ENCODE results near the gene CRY1. TPM values are rescaled to one million over a fixed set of nuclear protein-coding genes. Genes with fewer than 3 reads are reported as not detected.

The CRY1 gene
- total and polyA plus RNA-seq, 9 of the 15 experiments (the other 6 are each of a cell fraction or from before 2014, with no cell fraction given) = 8.7 to 33.3 (median 25.2) TPM

- TF ChIP-seq DEAF1 (CRISPR knock-in tag; IDR thresholded peaks at IDR 0.05) (no peak), GTF2F1 (IDR thresholded peaks at IDR 0.05; ENCODE audit: low read depth, low read length) (no peak), POLR2H (tag; IDR thresholded peaks at IDR 0.05; ENCODE audit: low read depth) (no peak), PTBP1 (IDR thresholded peaks at IDR 0.05; ENCODE audit: low read depth, low read length) (no peak), GMEB1 (CRISPR knock-in tag; IDR thresholded peaks at IDR 0.05) (no peak)
Measured at GRCh38 chr12:106953352-106954250, 139.7 kb downstream of the CRY1 start (continued).

GRCh38 chr12:106950591-106950990 lies 142.8 kb downstream of the CRY1 start:
- FAIRE-seq = no peak
- Histone ChIP-seq H3K27me3 (ENCODE audit: control insufficient read depth in 2 of 2, insufficient read depth in 2 of 2, low read length in 2 of 2) (no peaks in the 10 kb centered on the region), H3K9me3 (replicated peaks; ENCODE audit: control insufficient read depth, insufficient read depth, low read depth, low read length) (no peaks in the 10 kb centered on the region; the same call in 1 of the 2 replicates), H3K9me1 (ENCODE audit: control insufficient read depth, insufficient read depth, low read length) (no peaks in the 10 kb centered on the region), H3K4me3 (no peak overlapping the region), H3K27ac (ENCODE audit: extremely low read depth, low read depth, low read length) (no peak overlapping the region), H3K36me3 (ENCODE audit: control insufficient read depth, insufficient read depth, low read length) (no peaks in the 10 kb centered on the region; the same call in 2 of the 3 replicates), H3K9ac (ENCODE audit: insufficient read depth in 1 of 2, low read depth in 2 of 2, low read length in 2 of 2) (no peak overlapping the region), H4K20me1 (replicated peaks; ENCODE audit: control insufficient read depth, insufficient read depth, low read length) (no peaks in the 10 kb centered on the region), H3K4me2 (ENCODE audit: insufficient read depth, low read length) (no peak overlapping the region), H3K4me1 (replicated peaks in 1 of 2; ENCODE audit: control insufficient read depth in 2 of 2, insufficient read depth in 2 of 2, low read length in 2 of 2) (peaks cover 2 to 14% of the 10 kb centered on the region in 2 experiments; a peak in 3 of 5 replicates), H3K79me2 (ENCODE audit: control insufficient read depth, insufficient read depth, low read length) (peaks cover 31% of the 10 kb centered on the region), H2AFZ (ENCODE audit: low read depth, low read length) (no peak overlapping the region)
- DNase-seq (ENCODE audit: extremely low read depth in 1 of 4, low spot score in 3 of 4) = no peak
- intact Hi-C loops (cut with micrococcal nuclease) = no loop called here
- no peak for ATAC-seq
- no TSS peak for BruUV-seq (replicated peaks)
- in situ Hi-C loops (cut with MboI) = no loop called here
- WGBS (ENCODE audit: insufficient coverage, low coverage, missing lambda C conversion rate) = 98% methylated on average over 5 of the region's 5 CpGs
- ChIA-PET CTCF (ENCODE audit: low intra/inter-chr PET ratio) (no interaction called here), POLR2A (no interaction called here)
- TF ChIP-seq HDAC6 (IDR thresholded peaks at IDR 0.05; ENCODE audit: low read depth, low read length) (no peak), POLR2A (conservative IDR thresholded peaks at IDR 0.05) (no peak), HMGXB4 (CRISPR knock-in tag; IDR thresholded peaks at IDR 0.05) (no peak), ZNF224 (CRISPR knock-in tag; IDR thresholded peaks at IDR 0.05) (no peak), CREM (IDR thresholded peaks at IDR 0.05; ENCODE audit: low read depth) (no peak)

Measured in K562 (cell line).